Gastroesophageal sphincter (tissue), 4 donors: ENCODE data around the gene BTBD9. TPM values are rescaled to one million over a fixed set of nuclear protein-coding genes. Genes with fewer than 3 reads are reported as not detected.

ENCODE experiments used
- ATAC-seq: fragments of 150-250 bp; one replicate; pipeline ENCODE4 v1.9.1; 2016; ENCODE audit warnings: mild to moderate bottlenecking, moderate library complexity
- H3K27ac ChIP-seq, 4 donors: fragments of 200-600 bp; sonication (generic) in 3 of 4; 1 replicate in 3 of 4; 2 replicates in 1 of 4; pipeline ENCODE4 v1.5.1; 2016 to 2019
- H3K27me3 ChIP-seq: fragments of 200-600 bp; sonication (generic); one replicate; pipeline ENCODE4 v1.5.1; 2019
- H3K36me3 ChIP-seq, 2 donors: fragments of 200-600 bp; sonication (generic); one replicate each; pipeline ENCODE4 v1.5.1; 2019; ENCODE audit warnings: control low read depth in 1 of 2
- H3K4me1 ChIP-seq, 3 donors: fragments of 200-600 bp; sonication (generic); 1 replicate in 2 of 3; 2 replicates in 1 of 3; pipeline ENCODE4 v1.5.1; 2016 to 2019; ENCODE audit warnings: control low read depth in 2 of 3
- H3K4me3 ChIP-seq, 2 donors: fragments of 200-600 bp; sonication (generic); one replicate each; pipeline ENCODE4 v1.5.1; 2019; ENCODE audit warnings: mild to moderate bottlenecking in 1 of 2, moderate library complexity in 1 of 2
- H3K9me3 ChIP-seq, 3 donors: fragments of 200-600 bp; sonication (generic); one replicate each; pipeline ENCODE4 v1.5.1; 2017 to 2019; ENCODE audit warnings: control low read depth in 2 of 3
- EP300 ChIP-seq: sonication (generic); formaldehyde crosslinking; IDR thresholded peaks from one replicate; pipeline ENCODE4 v1.6.1; 2017; ENCODE audit warnings: antibody characterized with exemption, mild to moderate bottlenecking
- POLR2A ChIP-seq, 2 donors: fragments of 450-650 bp; IDR thresholded peaks; one replicate each; pipeline ENCODE4 v1.6.1; 2017; ENCODE audit warnings: antibody characterized with exemption in 2 of 2, mild to moderate bottlenecking in 2 of 2, moderate library complexity in 1 of 2
- POLR2AphosphoS5 ChIP-seq: sonication (generic); formaldehyde crosslinking; IDR thresholded peaks from one replicate; pipeline ENCODE4 v1.6.1; 2017; ENCODE audit warnings: antibody characterized with exemption
- WGBS, 2 donors: methylation state at CpG; one replicate each; pipeline ENCODE4 v1.1.5; 2018; ENCODE audit warnings: low coverage in 1 of 2; 5-methylcytosine and 5-hydroxymethylcytosine counted together
- total RNA-seq, 4 donors: library from RNA; depleted of rRNA; stranded (reverse); fragments of >200 nt; gene quantifications; one replicate each; pipeline ENCODE4 v1.1.0, GENCODE V29; 2016
- TF ChIP-seq, protein P1 (sequence below), 4 experiments: fragments of 200-600 bp in 2 of 4; fragments of 450-650 bp in 2 of 4; sonication (generic) in 1 of 4; IDR thresholded peaks; one replicate each; pipeline ENCODE4 v1.5.1; 2017 to 2019; ENCODE audit warnings: antibody characterized with exemption in 4 of 4, mild to moderate bottlenecking in 2 of 4, moderate library complexity in 2 of 4

Gene BTBD9
- total RNA-seq, 4 donors from 2014 or later = 11.3 to 18.9 (median 13.8) TPM

DNA sequence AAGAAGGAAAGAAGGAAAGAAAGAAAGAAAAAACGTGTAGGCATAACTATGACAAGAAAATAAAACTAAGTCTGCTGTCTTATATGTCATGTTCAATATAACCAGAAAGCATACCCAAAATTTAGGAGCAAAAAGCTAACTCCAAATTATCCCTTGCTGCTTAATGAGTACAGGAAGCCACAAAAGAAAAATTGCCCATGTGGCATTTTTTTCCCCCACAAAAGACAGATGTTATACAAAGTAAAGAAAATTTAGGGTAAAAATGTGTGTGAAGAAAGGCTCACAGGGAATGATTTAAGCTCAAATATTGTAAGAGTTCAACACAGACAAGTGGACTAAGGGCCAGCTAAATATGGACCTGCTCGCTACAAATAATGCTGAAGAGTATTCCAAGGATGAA is 263.8 kb downstream of the BTBD9 start:
- no peak overlapping the region for H3K4me3 ChIP-seq
- H3K9me3 ChIP-seq = no peaks in the 10 kb centered on the region
- TF ChIP-seq EP300 = no peak
- no peak for TF ChIP-seq POLR2AphosphoS5
- TF ChIP-seq POLR2A (IDR thresholded peaks at IDR 0.05) = no peak
- TF ChIP-seq, protein P1, sequence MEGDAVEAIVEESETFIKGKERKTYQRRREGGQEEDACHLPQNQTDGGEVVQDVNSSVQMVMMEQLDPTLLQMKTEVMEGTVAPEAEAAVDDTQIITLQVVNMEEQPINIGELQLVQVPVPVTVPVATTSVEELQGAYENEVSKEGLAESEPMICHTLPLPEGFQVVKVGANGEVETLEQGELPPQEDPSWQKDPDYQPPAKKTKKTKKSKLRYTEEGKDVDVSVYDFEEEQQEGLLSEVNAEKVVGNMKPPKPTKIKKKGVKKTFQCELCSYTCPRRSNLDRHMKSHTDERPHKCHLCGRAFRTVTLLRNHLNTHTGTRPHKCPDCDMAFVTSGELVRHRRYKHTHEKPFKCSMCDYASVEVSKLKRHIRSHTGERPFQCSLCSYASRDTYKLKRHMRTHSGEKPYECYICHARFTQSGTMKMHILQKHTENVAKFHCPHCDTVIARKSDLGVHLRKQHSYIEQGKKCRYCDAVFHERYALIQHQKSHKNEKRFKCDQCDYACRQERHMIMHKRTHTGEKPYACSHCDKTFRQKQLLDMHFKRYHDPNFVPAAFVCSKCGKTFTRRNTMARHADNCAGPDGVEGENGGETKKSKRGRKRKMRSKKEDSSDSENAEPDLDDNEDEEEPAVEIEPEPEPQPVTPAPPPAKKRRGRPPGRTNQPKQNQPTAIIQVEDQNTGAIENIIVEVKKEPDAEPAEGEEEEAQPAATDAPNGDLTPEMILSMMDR (IDR thresholded peaks at IDR 0.05) = no peak
- no peak for ATAC-seq
- H3K27me3 ChIP-seq = no peaks in the 10 kb centered on the region
- 77 to 92% methylated on average over 2 of the region's 2 CpGs for WGBS, 2 donors
- no peaks in the 10 kb centered on the region for H3K36me3 ChIP-seq
- peaks cover 0 to 7% (median 5%) of the 10 kb centered on the region in 3 donors for H3K4me1 ChIP-seq
- H3K27ac ChIP-seq = no peak overlapping the region

DNA sequence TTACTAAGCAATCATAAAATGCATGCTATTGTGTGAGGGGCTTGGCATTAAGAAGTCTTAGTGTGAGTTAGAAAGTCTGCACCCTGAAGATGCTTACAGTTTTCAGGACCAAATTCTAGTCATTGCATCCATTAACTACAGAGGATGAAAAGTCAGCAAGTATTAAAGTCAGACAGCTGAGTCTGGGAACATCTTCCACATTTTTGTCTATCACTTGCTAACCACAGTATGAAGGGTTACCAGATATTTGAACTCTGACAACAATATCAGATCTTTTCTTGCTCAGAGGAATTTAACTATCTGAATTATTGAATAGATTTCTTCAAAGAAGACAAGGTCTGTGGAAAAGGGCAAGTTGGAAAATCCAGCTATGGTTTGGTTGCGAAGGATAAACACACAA is 264.4 kb downstream of the BTBD9 start:
- TF ChIP-seq, protein P1 (IDR thresholded peaks at IDR 0.05) = no peak
- no peak for TF ChIP-seq POLR2AphosphoS5
- no peak for TF ChIP-seq EP300
- no peak for TF ChIP-seq POLR2A (IDR thresholded peaks at IDR 0.05)
- H3K36me3 ChIP-seq = no peaks in the 10 kb centered on the region
- no peak overlapping the region for H3K27ac ChIP-seq
- peaks cover 0 to 13% (median 5%) of the 10 kb centered on the region in 3 donors for H3K4me1 ChIP-seq
- no peak overlapping the region for H3K4me3 ChIP-seq
- H3K9me3 ChIP-seq = no peaks in the 10 kb centered on the region
- no peaks in the 10 kb centered on the region for H3K27me3 ChIP-seq
- 100% methylated on average over 1 of the region's 1 CpG for WGBS, 2 donors
- ATAC-seq = no peak

DNA sequence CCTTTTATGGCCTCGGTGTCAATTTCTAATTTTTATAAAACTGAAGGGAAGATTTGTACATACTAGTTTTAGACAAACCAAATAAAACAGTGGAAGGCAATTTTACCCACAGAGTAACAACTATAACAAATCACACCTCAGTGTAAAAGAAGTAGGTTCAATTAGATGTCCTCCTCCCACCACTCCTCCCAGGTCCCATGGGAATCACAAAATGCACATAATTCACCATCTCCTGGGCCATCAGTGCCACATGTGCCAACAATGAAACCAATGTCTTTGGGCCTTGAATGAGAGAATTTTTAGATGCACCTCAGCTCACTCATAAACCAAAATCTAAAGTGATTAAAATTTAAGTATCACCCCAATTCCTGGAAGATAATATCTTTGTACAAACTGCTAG is 267.8 kb downstream of the BTBD9 start:
- Histone ChIP-seq H3K36me3 (no peaks in the 10 kb centered on the region), H3K4me3 (no peak overlapping the region), H3K27me3 (no peaks in the 10 kb centered on the region), H3K9me3 (no peaks in the 10 kb centered on the region), H3K27ac (no peak overlapping the region), H3K4me1 (peaks cover 0 to 13% (median 5%) of the 10 kb centered on the region in 3 donors)
- 88 to 95% methylated on average over 1 of the region's 1 CpG for WGBS, 2 donors
- ATAC-seq = no peak
- TF ChIP-seq POLR2A (IDR thresholded peaks at IDR 0.05) = no peak
- no peak for TF ChIP-seq POLR2AphosphoS5
- no peak for TF ChIP-seq EP300
- TF ChIP-seq, protein P1 (IDR thresholded peaks at IDR 0.05) = no peak

DNA sequence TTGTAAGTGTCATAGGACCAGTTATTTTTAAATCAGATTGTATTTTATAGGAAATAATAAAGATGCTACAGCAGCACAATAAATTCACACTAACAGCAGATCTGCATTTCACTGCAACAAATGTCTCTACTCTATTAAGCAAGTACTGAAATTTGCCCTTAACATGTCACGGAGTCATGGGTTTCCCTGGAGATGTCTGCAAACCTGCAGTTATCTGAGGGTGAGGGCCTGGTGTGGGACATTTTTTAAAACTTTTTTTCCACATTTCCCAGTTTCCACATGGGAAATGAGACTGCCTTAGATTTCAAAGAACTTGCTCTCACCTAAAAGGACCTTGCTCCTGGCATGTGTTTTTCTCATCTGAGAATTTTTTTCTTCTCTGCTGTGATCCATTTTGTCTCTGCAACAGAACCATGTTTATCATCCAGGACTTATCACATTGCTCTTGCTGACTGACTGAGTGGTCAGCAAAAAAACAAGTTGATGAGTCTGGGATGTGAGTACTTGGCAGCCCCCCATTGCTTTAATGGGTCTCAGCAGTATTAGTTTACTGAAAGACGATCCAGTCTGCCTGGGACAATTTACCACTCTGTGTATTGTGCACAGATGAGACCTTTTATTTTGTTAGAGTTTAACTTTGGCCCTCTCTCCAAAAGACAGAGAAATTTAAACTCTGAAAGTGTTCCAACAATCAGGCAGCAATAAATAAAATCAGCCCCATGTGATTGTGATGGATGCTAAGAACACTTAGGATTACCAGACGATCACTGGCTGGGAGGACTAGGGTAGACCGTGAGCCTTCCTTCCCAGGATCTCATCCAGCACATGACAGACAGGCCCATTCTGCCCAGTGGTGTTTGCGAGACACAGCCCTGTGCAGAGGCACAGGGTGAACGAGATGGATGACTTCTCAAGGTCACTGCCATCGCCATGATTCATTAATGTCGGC is 268.8 kb downstream of the BTBD9 start:
- no peaks in the 10 kb centered on the region for H3K36me3 ChIP-seq
- TF ChIP-seq POLR2AphosphoS5 = no peak
- TF ChIP-seq, protein P1 (IDR thresholded peaks at IDR 0.05) = no peak
- no peak for TF ChIP-seq POLR2A (IDR thresholded peaks at IDR 0.05)
- TF ChIP-seq EP300 = no peak
- ATAC-seq = no peak

DNA sequence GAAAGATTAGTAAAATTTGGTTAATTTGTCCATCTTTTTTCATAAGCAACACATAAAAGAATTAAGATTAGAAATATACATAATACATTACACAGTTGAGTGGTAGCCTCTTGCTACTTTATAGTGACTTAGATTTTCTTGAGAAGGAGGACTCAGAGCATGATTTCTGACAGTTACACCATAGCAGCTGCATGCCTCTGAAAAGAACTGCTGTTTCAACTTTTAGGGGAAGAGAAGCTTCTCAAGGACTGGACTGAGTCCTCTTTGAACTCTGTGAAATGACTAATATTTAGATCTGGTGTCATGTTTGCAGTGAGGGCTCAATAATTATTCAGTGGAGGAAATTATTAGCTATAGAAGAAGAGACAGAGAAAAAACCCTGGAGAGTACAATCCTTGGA is 272.5 kb downstream of the BTBD9 start:
- Histone ChIP-seq H3K27me3 (no peaks in the 10 kb centered on the region), H3K9me3 (no peaks in the 10 kb centered on the region), H3K36me3 (no peaks in the 10 kb centered on the region), H3K27ac (no peak overlapping the region), H3K4me1 (peaks cover 0 to 13% (median 5%) of the 10 kb centered on the region in 3 donors), H3K4me3 (no peak overlapping the region)
- no peak for TF ChIP-seq EP300
- no peak for ATAC-seq

More for the DNA sequence above, 268.8 kb downstream of the BTBD9 start:
- WGBS, 2 donors = 38 to 43% methylated on average over 7 to 8 of the region's 8 CpGs
- H3K27me3 ChIP-seq = no peaks in the 10 kb centered on the region
- H3K27ac ChIP-seq = peak overlapping the region in 1 of 4 donors; percentile 4
- peaks cover 0 to 13% (median 5%) of the 10 kb centered on the region in 3 donors for H3K4me1 ChIP-seq
- no peak overlapping the region for H3K4me3 ChIP-seq
- no peaks in the 10 kb centered on the region for H3K9me3 ChIP-seq
